SK-N-SH (cell line): ENCODE data around the gene MLANA. TPM values are rescaled to one million over a fixed set of nuclear protein-coding genes. Genes with fewer than 3 reads are reported as not detected.
A peak's percentile ranks its signal among the peaks of the same experiment; 100 is the strongest.

Experiments used
- CTCF ChIA-PET: fragments of 300-600, 350-600 bp; formaldehyde crosslinking; extraction: SDS; loops from one replicate; lab custom pipeline; 2021; lab: Yijun Ruan, JAX
- POLR2A ChIA-PET: fragments of 350-600 bp; sonication (Branson Sonifier 250); formaldehyde crosslinking; extraction: SDS; loops from one replicate; lab custom pipeline; 2020; ENCODE audit warnings: antibody characterized with exemption, inconsistent platforms; lab: Yijun Ruan, JAX
- DNase-seq: peaks from one replicate; pipeline ENCODE4 v3.0.0; 2012
- H2AFZ ChIP-seq: fragments of 200-600 bp; sonication (generic); 2 replicates; pipeline ENCODE4 v1.8.1; 2016; ENCODE audit warnings: antibody characterized with exemption, mild to moderate bottlenecking, low read depth
- H3F3A ChIP-seq: fragments of 200-600 bp; sonication (generic); replicated peaks from 2 replicates; pipeline ENCODE3; 2016; ENCODE audit warnings: antibody characterized with exemption, mild to moderate bottlenecking; ENCODE audit not compliant: insufficient read depth
- H3K27ac ChIP-seq, 2 experiments: fragments of 200-500 bp in 1 of 2; fragments of 200-600 bp in 1 of 2; sonication (Bioruptor generic) in 1 of 2; sonication (generic), shearing (Covaris generic) in 1 of 2; 2 replicates each; pipeline versions ENCODE4 v1.5.1 to v1.6.1; 2014 to 2016; ENCODE audit warnings: low read depth in 2 of 2, inconsistent platforms in 1 of 2, low read length in 1 of 2, mild to moderate bottlenecking in 1 of 2, mixed read lengths in 1 of 2
- H3K27me3 ChIP-seq: fragments of 200-600 bp; sonication (generic), shearing (Covaris generic); 2 replicates; pipeline ENCODE4 v1.6.1; 2016; ENCODE audit warnings: mixed run types; ENCODE audit not compliant: insufficient read depth
- H3K36me3 ChIP-seq, 2 experiments: fragments of 200-500 bp in 1 of 2; fragments of 200-600 bp in 1 of 2; sonication (Bioruptor generic) in 1 of 2; sonication (generic) in 1 of 2; replicated peaks in 1 of 2; 2 replicates each; pipeline versions ENCODE3 to v1.5.1; 2014 to 2016; ENCODE audit warnings: low read length in 1 of 2, mild to moderate bottlenecking in 1 of 2; ENCODE audit not compliant: insufficient read depth in 2 of 2, control insufficient read depth in 1 of 2
- H3K4me1 ChIP-seq, 2 experiments: fragments of 200-500 bp in 1 of 2; fragments of 200-600 bp in 1 of 2; sonication (Bioruptor generic) in 1 of 2; sonication (generic), shearing (Covaris generic) in 1 of 2; 2 replicates each; pipeline versions ENCODE4 v1.5.1 to v1.6.1; 2014 to 2016; ENCODE audit warnings: low read depth in 1 of 2, low read length in 1 of 2, mixed run types in 1 of 2; ENCODE audit not compliant: insufficient read depth in 2 of 2, control insufficient read depth in 1 of 2
- H3K4me2 ChIP-seq: fragments of 200-600 bp; sonication (generic), shearing (Covaris generic); 2 replicates; pipeline ENCODE4 v1.6.1; 2017; ENCODE audit warnings: mixed run types
- H3K4me3 ChIP-seq, 2 experiments: fragments of 200-500 bp in 1 of 2; fragments of 200-600 bp in 1 of 2; sonication (Bioruptor generic) in 1 of 2; sonication (generic), shearing (Covaris generic) in 1 of 2; 2 replicates each; pipeline versions ENCODE4 v1.5.1 to v1.8.1; 2014 to 2016; ENCODE audit warnings: low read depth in 2 of 2, inconsistent platforms in 1 of 2, low read length in 1 of 2, mild to moderate bottlenecking in 1 of 2, mixed read lengths in 1 of 2, moderate library complexity in 1 of 2
- H3K79me2 ChIP-seq: fragments of 200-600 bp; sonication (generic); 2 replicates; pipeline ENCODE4 v1.8.1; 2017; ENCODE audit warnings: mild to moderate bottlenecking; ENCODE audit not compliant: insufficient read depth
- H3K9ac ChIP-seq: fragments of 200-600 bp; sonication (generic); 2 replicates; pipeline ENCODE4 v1.6.1; 2017; ENCODE audit warnings: mixed run types
- H3K9me2 ChIP-seq: fragments of 200-600 bp; sonication (generic); 2 replicates; pipeline ENCODE4 v1.6.1; 2017; ENCODE audit warnings: mixed run types
- H3K9me3 ChIP-seq: fragments of 200-600 bp; sonication (generic); 2 replicates; pipeline ENCODE4 v1.6.1; 2017; ENCODE audit warnings: mixed run types, mild to moderate bottlenecking, moderate library complexity
- H4K20me1 ChIP-seq: fragments of 200-600 bp; sonication (generic); 2 replicates; pipeline ENCODE4 v1.6.1; 2017; ENCODE audit warnings: mild to moderate bottlenecking, mixed run types; ENCODE audit not compliant: insufficient read depth
- CHD2 ChIP-seq: fragments of 150-350 bp; IDR thresholded peaks from 2 replicates; pipeline ENCODE4 v1.6.1; 2018; ENCODE audit warnings: low read length; ENCODE audit not compliant: partially characterized antibody
- CTCF ChIP-seq: fragments of 200-600 bp; sonication (generic); IDR thresholded peaks from 2 replicates; pipeline ENCODE4 v1.6.1; 2017; ENCODE audit warnings: antibody characterized with exemption, mild to moderate bottlenecking, moderate library complexity
- ELF1 ChIP-seq: IDR thresholded peaks from 2 replicates; pipeline ENCODE4 v1.4.0; 2012
- EP300 ChIP-seq, 2 experiments: IDR thresholded peaks; 2 replicates each; pipeline versions ENCODE4 v1.4.0 to v1.6.1; 2012; ENCODE audit warnings: borderline replicate concordance in 1 of 2, low read depth in 1 of 2, low read length in 1 of 2
- EZH2phosphoT487 ChIP-seq: fragments of 200-600 bp; sonication (generic); IDR thresholded peaks from 2 replicates; pipeline ENCODE4 v1.6.1; 2017; ENCODE audit warnings: low read depth, mixed run types, mild to moderate bottlenecking, antibody characterized with exemption, moderate library complexity, borderline replicate concordance
- FOXJ3 ChIP-seq: sonication (generic); formaldehyde crosslinking; IDR thresholded peaks from 2 replicates; pipeline ENCODE4 v1.5.1; 2020; ENCODE audit warnings: mild to moderate bottlenecking, missing genetic modification reagents
- FOXM1 ChIP-seq: IDR thresholded peaks from 2 replicates; pipeline ENCODE4 v1.4.0; 2012; ENCODE audit warnings: low read depth, mild to moderate bottlenecking
- GABPA ChIP-seq: IDR thresholded peaks from 2 replicates; pipeline ENCODE4 v1.4.0; 2012; ENCODE audit warnings: low read depth, mild to moderate bottlenecking
- JUND ChIP-seq: IDR thresholded peaks from 2 replicates; pipeline ENCODE4 v1.4.0; 2012
- MEF2A ChIP-seq: IDR thresholded peaks from 2 replicates; pipeline ENCODE4 v1.4.0; 2012; ENCODE audit warnings: low read depth, borderline replicate concordance
- MXI1 ChIP-seq: IDR thresholded peaks from 2 replicates; pipeline ENCODE4 v1.6.1; 2012; ENCODE audit warnings: mild to moderate bottlenecking, low read depth, low read length, improper control_type of control experiment
- NFIC ChIP-seq: IDR thresholded peaks from 2 replicates; pipeline ENCODE4 v1.4.0; 2012; ENCODE audit warnings: borderline replicate concordance
- POLR2AphosphoS5 ChIP-seq: IDR thresholded peaks from 2 replicates; pipeline ENCODE4 v1.6.1; 2012; ENCODE audit warnings: low read depth, low read length
- RAD21 ChIP-seq: IDR thresholded peaks from 2 replicates; pipeline ENCODE4 v1.6.1; 2012; ENCODE audit warnings: mild to moderate bottlenecking, low read length
- RFX5 ChIP-seq: IDR thresholded peaks from 2 replicates; pipeline ENCODE4 v1.6.1; 2012; ENCODE audit warnings: mild to moderate bottlenecking, improper control_type of control experiment, low read length
- SIN3A ChIP-seq: IDR thresholded peaks from 2 replicates; pipeline ENCODE4 v1.6.1; 2012; ENCODE audit warnings: low read depth, mild to moderate bottlenecking, low read length, moderate library complexity, borderline replicate concordance
- SMC3 ChIP-seq: IDR thresholded peaks from 2 replicates; pipeline ENCODE4 v1.6.1; 2012; ENCODE audit warnings: low read depth, low read length, improper control_type of control experiment
- TAF1 ChIP-seq: IDR thresholded peaks from 2 replicates; pipeline ENCODE4 v1.6.1; 2012; ENCODE audit warnings: low read depth, mild to moderate bottlenecking, low read length, moderate library complexity, borderline replicate concordance
- TCF12 ChIP-seq: IDR thresholded peaks from 2 replicates; pipeline ENCODE4 v1.4.0; 2012
- TEAD4 ChIP-seq: IDR thresholded peaks from 2 replicates; pipeline ENCODE4 v1.4.0; 2012; ENCODE audit warnings: mild to moderate bottlenecking, borderline replicate concordance; ENCODE audit not compliant: insufficient read depth
- USF1 ChIP-seq: IDR thresholded peaks from 2 replicates; pipeline ENCODE4 v1.4.0; 2012; ENCODE audit warnings: low read depth, borderline replicate concordance
- YY1 ChIP-seq: IDR thresholded peaks from 2 replicates; pipeline ENCODE4 v1.4.0; 2012; ENCODE audit warnings: low read depth, mild to moderate bottlenecking
- ZBTB33 ChIP-seq: IDR thresholded peaks from 2 replicates; pipeline ENCODE4 v1.4.0; 2012; ENCODE audit warnings: low read depth, borderline replicate concordance
- WGBS: methylation state at CpG from one replicate; pipeline ENCODE4 v1.1.6; 2017; ENCODE audit warnings: low lambda C conversion rate; 5-methylcytosine and 5-hydroxymethylcytosine counted together
- polyA plus RNA-seq, 3 experiments: library from polyadenylated mRNA; depleted of rRNA; stranded (reverse); fragments of >200 nt; gene quantifications; 2 replicates each; pipeline ENCODE4 v1.2.3, GENCODE V29; 2012
- TF ChIP-seq, protein P1 (sequence below): IDR thresholded peaks from 2 replicates; pipeline ENCODE4 v1.4.0; 2012; ENCODE audit warnings: low read depth
- TF ChIP-seq, protein P2 (sequence below): IDR thresholded peaks from 2 replicates; pipeline ENCODE4; 2012

Gene MLANA
- polyA plus RNA-seq, 1 of the 3 experiments (the other 2 are of a cell fraction) = not detected

- no peaks in the 10 kb centered on the region for H3K9me2 ChIP-seq
- no peak overlapping the region for H3K9ac ChIP-seq
- POLR2A ChIA-PET = no interaction called here
- no peak overlapping the region for H2AFZ ChIP-seq
- no peaks in the 10 kb centered on the region for H3K9me3 ChIP-seq
- TF ChIP-seq TEAD4 (no peak), TAF1 (no peak), ELF1 (no peak), FOXJ3 (CRISPR knock-in tag) (no peak), GABPA (no peak), FOXM1 (no peak), EP300 (IDR thresholded peaks at IDR 0.05; ENCODE audit: borderline replicate concordance in 1 of 2, low read depth in 1 of 2, low read length in 1 of 2) (no peak), CTCF (no peak), MXI1 (no peak), MEF2A (no peak)
- no peaks in the 10 kb centered on the region for H4K20me1 ChIP-seq
- H3K27me3 ChIP-seq = no peaks in the 10 kb centered on the region
- WGBS = 78% methylated on average over 2 of the region's 3 CpGs
- no peak overlapping the region for H3K27ac ChIP-seq
- H3K4me2 ChIP-seq = no peak overlapping the region
- DNase-seq = no peak
- H3K4me3 ChIP-seq = no peak overlapping the region
- H3F3A ChIP-seq = no peaks in the 10 kb centered on the region
- H3K36me3 ChIP-seq = no peaks in the 10 kb centered on the region
- no peaks in the 10 kb centered on the region for H3K4me1 ChIP-seq
- H3K79me2 ChIP-seq = no peaks in the 10 kb centered on the region
- CTCF ChIA-PET = interaction anchor here (0.5 to 2.9 kb wide), 3 partner anchors 15 to 218 kb away, joined by 3 to 20 read pairs (median 3); no protein-coding TSS in a partner anchor
These were observed 20.0 kb upstream of the MLANA start for GRCh38 chr9:5870691-5871090.

GRCh38 chr9:5871785-5872184, 18.9 kb upstream of the MLANA start:
- Histone ChIP-seq H3K4me1 (no peaks in the 10 kb centered on the region), H3K27ac (no peak overlapping the region), H3K9me3 (no peaks in the 10 kb centered on the region), H3K4me2 (no peak overlapping the region), H3K36me3 (no peaks in the 10 kb centered on the region), H3K27me3 (no peaks in the 10 kb centered on the region), H3K9me2 (no peaks in the 10 kb centered on the region), H2AFZ (peak overlapping the region; percentile 33; the same call in 1 of the 2 replicates), H3K79me2 (no peaks in the 10 kb centered on the region), H3F3A (no peaks in the 10 kb centered on the region), H4K20me1 (no peaks in the 10 kb centered on the region), H3K4me3 (no peak overlapping the region), H3K9ac (no peak overlapping the region)
- no peak for TF ChIP-seq POLR2AphosphoS5
- no peak for TF ChIP-seq EZH2phosphoT487
- no peak for TF ChIP-seq FOXJ3 (CRISPR knock-in tag)
- no peak for TF ChIP-seq MEF2A
- TF ChIP-seq RFX5 = no peak
- TF ChIP-seq NFIC = no peak
- TF ChIP-seq ZBTB33 = no peak
- no peak for TF ChIP-seq EP300 (IDR thresholded peaks at IDR 0.05; ENCODE audit: borderline replicate concordance in 1 of 2, low read depth in 1 of 2, low read length in 1 of 2)
- no peak for TF ChIP-seq TAF1
- no peak for TF ChIP-seq RAD21
- no peak for TF ChIP-seq SMC3
- no peak for TF ChIP-seq CHD2
- no peak for TF ChIP-seq GABPA
- TF ChIP-seq JUND = no peak
- no peak for TF ChIP-seq USF1
- TF ChIP-seq, protein P1, sequence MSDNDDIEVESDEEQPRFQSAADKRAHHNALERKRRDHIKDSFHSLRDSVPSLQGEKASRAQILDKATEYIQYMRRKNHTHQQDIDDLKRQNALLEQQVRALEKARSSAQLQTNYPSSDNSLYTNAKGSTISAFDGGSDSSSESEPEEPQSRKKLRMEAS = no peak
- TF ChIP-seq YY1 = no peak
- TF ChIP-seq, protein P2, sequence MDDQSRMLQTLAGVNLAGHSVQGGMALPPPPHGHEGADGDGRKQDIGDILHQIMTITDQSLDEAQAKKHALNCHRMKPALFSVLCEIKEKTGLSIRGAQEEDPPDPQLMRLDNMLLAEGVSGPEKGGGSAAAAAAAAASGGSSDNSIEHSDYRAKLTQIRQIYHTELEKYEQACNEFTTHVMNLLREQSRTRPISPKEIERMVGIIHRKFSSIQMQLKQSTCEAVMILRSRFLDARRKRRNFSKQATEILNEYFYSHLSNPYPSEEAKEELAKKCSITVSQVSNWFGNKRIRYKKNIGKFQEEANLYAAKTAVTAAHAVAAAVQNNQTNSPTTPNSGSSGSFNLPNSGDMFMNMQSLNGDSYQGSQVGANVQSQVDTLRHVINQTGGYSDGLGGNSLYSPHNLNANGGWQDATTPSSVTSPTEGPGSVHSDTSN = no peak
- no peak for TF ChIP-seq SIN3A
- TF ChIP-seq TCF12 = no peak
- ChIA-PET CTCF (interaction anchor here (1.4 to 2.9 kb wide), 2 partner anchors 14 to 434 kb away, joined by 5 to 20 read pairs; no protein-coding TSS in a partner anchor), POLR2A (no interaction called here)
- WGBS = 52% methylated on average over 2 of the region's 2 CpGs
- no peak for DNase-seq
